Panc1 (cell line): Measurements from ENCODE around the gene COA8. TPM values are rescaled to one million over a fixed set of nuclear protein-coding genes. Genes with fewer than 3 reads are reported as not detected.

Source experiments
- ATAC-seq: fragments of 200-7000 bp; cut with Tn5 transposase; 2 replicates; pipeline ENCODE4 v1.9.1; 2020; ENCODE audit warnings: mild to moderate bottlenecking, moderate library complexity
- BruUV-seq: library from RNA; stranded (reverse); fragments of 400-500 nt; replicated peaks from 2 replicates; lab custom pipeline; 2021; lab: Mats Ljungman, UMichigan
- CTCF ChIA-PET: fragments of 300-600 bp; sonication (Branson Sonifier 250); formaldehyde crosslinking; loops from one replicate; lab custom pipeline; 2022; ENCODE audit warnings: antibody characterized with exemption; lab: Charles Lee
- POLR2A ChIA-PET: fragments of 300-600 bp; sonication (Branson Sonifier 250); formaldehyde crosslinking; loops from one replicate; lab custom pipeline; 2022; ENCODE audit warnings: antibody characterized with exemption; lab: Charles Lee
- DNase-seq: peaks from one replicate; pipeline ENCODE4 v3.0.0-alpha.2; 2010; ENCODE audit warnings: low read depth, low spot score
- H3K27ac ChIP-seq: 2 replicates; pipeline ENCODE4 v1.5.1; 2011; ENCODE audit warnings: mild to moderate bottlenecking, low read length, inconsistent platforms
- H3K27me3 ChIP-seq: fragments of 200-500 bp; sonication (Bioruptor generic); 2 replicates; pipeline ENCODE4 v1.6.0; 2014; ENCODE audit warnings: low read length, inconsistent platforms; ENCODE audit not compliant: control insufficient read depth, insufficient read depth
- H3K36me3 ChIP-seq: fragments of 200-500 bp; sonication (Bioruptor generic); 2 replicates; pipeline ENCODE4 v1.5.1; 2014; ENCODE audit warnings: inconsistent platforms, mild to moderate bottlenecking, low read length, moderate library complexity; ENCODE audit not compliant: control insufficient read depth, insufficient read depth
- H3K4me1 ChIP-seq: 2 replicates; pipeline ENCODE4 v1.5.1; 2011; ENCODE audit warnings: inconsistent platforms, mild to moderate bottlenecking, low read length, moderate library complexity; ENCODE audit not compliant: control insufficient read depth, insufficient read depth
- H3K4me3 ChIP-seq, 2 experiments: 2 replicates each; pipeline ENCODE4 v1.5.1; 2011 to 2012; ENCODE audit warnings: low read depth in 2 of 2, low read length in 2 of 2, mild to moderate bottlenecking in 2 of 2, inconsistent platforms in 1 of 2, moderate library complexity in 1 of 2
- H3K9me3 ChIP-seq: fragments of 200-500 bp; sonication (Bioruptor generic); 2 replicates; pipeline ENCODE4 v1.5.1; 2014; ENCODE audit warnings: low read depth, mild to moderate bottlenecking, inconsistent platforms, low read length, moderate library complexity; ENCODE audit not compliant: control insufficient read depth, insufficient read depth
- POLR2AphosphoS5 ChIP-seq: IDR thresholded peaks from 2 replicates; pipeline ENCODE4 v1.6.1; 2012; ENCODE audit warnings: mild to moderate bottlenecking, low read depth, low read length, moderate library complexity
- SIN3A ChIP-seq: IDR thresholded peaks from 2 replicates; pipeline ENCODE4 v1.6.1; 2012; ENCODE audit warnings: low read depth, mild to moderate bottlenecking, low read length, moderate library complexity, borderline replicate concordance; ENCODE audit not compliant: insufficient read depth
- TCF7L2 ChIP-seq: IDR thresholded peaks from 2 replicates; pipeline ENCODE4 v1.6.1; 2011; ENCODE audit warnings: mild to moderate bottlenecking, low read depth, low read length, inconsistent platforms
- in situ Hi-C: cut with HindIII; loops from 2 replicates; pipeline ENCODE4 v1.10.0; 2016; ENCODE audit warnings: low sequenced_read_pairs, low pct_unique_long_range_greater_than_20kb
- intact Hi-C: fragments of 100-400 bp; cut with micrococcal nuclease; formaldehyde crosslinking; loops from one replicate; pipeline ENCODE4 v1.10.0; 2022; ENCODE audit not compliant: unreplicated experiment
- total RNA-seq: library from RNA; stranded (reverse); gene quantifications from one replicate; pipeline ENCODE4 v1.2.1, GENCODE V29; 2021; ENCODE audit not compliant: unreplicated experiment
- TF ChIP-seq, protein P1 (sequence below), 2 experiments: IDR thresholded peaks; 2 replicates each; pipeline ENCODE4 v1.6.1; 2011 to 2012; ENCODE audit warnings: low read depth in 2 of 2, control low read depth in 1 of 2, low read length in 1 of 2, mild to moderate bottlenecking in 1 of 2, moderate library complexity in 1 of 2; ENCODE audit not compliant: insufficient read depth in 1 of 2
- TF ChIP-seq, protein P2 (sequence below): fragments of 450-650 bp; IDR thresholded peaks from 2 replicates; pipeline ENCODE4 v1.5.1; 2017; ENCODE audit warnings: mild to moderate bottlenecking

Gene COA8
- total RNA-seq, 1 experiment from 2014 or later: 42.2 TPM

DNA sequence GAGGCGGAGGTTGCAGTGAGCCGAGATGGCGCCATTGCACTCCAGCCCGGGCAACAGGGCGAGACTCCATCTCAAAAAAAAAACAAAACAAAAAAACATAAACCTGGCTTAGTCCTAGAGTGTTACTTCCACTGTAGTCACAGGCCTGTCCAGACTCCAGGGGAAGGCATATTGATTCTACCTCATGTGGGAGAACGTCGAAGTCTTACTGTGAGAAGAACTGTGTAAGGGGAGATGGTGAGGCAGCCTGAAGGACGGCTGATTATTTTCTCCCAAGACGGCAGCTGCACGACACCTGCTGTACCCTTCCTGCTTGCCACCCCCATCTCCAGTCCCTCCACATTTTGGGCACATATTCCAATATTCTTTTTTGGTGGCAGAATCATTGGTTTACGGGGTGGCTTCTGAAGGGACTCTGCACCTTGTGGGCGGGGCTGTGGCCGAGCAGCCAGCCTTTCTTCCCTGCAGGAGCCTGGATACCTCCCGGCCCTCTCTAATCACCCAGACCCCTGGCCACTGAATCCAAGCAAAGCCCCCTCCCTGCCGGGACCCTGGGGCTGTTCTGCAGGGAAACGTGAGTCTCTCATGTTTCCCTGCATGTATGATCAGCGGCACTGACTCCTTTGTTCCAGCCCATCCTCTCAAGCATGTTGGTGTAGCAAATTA lies 54.0 kb downstream of the COA8 start:
- in situ Hi-C loops (no loop called here), intact Hi-C loops (loop anchor here (10.0 kb wide), 1 partner anchor 58 kb away; no protein-coding TSS in a partner anchor)
- ChIA-PET CTCF (no interaction called here), POLR2A (no interaction called here)
- TF ChIP-seq, protein P1, sequence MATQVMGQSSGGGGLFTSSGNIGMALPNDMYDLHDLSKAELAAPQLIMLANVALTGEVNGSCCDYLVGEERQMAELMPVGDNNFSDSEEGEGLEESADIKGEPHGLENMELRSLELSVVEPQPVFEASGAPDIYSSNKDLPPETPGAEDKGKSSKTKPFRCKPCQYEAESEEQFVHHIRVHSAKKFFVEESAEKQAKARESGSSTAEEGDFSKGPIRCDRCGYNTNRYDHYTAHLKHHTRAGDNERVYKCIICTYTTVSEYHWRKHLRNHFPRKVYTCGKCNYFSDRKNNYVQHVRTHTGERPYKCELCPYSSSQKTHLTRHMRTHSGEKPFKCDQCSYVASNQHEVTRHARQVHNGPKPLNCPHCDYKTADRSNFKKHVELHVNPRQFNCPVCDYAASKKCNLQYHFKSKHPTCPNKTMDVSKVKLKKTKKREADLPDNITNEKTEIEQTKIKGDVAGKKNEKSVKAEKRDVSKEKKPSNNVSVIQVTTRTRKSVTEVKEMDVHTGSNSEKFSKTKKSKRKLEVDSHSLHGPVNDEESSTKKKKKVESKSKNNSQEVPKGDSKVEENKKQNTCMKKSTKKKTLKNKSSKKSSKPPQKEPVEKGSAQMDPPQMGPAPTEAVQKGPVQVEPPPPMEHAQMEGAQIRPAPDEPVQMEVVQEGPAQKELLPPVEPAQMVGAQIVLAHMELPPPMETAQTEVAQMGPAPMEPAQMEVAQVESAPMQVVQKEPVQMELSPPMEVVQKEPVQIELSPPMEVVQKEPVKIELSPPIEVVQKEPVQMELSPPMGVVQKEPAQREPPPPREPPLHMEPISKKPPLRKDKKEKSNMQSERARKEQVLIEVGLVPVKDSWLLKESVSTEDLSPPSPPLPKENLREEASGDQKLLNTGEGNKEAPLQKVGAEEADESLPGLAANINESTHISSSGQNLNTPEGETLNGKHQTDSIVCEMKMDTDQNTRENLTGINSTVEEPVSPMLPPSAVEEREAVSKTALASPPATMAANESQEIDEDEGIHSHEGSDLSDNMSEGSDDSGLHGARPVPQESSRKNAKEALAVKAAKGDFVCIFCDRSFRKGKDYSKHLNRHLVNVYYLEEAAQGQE (IDR thresholded peaks at IDR 0.05; ENCODE audit: insufficient read depth in 1 of 2, low read depth in 2 of 2, low read length in 1 of 2): no peak
- TF ChIP-seq POLR2AphosphoS5: no peak
- TF ChIP-seq, protein P2, sequence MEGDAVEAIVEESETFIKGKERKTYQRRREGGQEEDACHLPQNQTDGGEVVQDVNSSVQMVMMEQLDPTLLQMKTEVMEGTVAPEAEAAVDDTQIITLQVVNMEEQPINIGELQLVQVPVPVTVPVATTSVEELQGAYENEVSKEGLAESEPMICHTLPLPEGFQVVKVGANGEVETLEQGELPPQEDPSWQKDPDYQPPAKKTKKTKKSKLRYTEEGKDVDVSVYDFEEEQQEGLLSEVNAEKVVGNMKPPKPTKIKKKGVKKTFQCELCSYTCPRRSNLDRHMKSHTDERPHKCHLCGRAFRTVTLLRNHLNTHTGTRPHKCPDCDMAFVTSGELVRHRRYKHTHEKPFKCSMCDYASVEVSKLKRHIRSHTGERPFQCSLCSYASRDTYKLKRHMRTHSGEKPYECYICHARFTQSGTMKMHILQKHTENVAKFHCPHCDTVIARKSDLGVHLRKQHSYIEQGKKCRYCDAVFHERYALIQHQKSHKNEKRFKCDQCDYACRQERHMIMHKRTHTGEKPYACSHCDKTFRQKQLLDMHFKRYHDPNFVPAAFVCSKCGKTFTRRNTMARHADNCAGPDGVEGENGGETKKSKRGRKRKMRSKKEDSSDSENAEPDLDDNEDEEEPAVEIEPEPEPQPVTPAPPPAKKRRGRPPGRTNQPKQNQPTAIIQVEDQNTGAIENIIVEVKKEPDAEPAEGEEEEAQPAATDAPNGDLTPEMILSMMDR: no peak
- TF ChIP-seq SIN3A: no peak
- TF ChIP-seq TCF7L2: no peak
- H3K27me3 ChIP-seq: no peaks in the 10 kb centered on the region
- no peaks in the 10 kb centered on the region for H3K4me1 ChIP-seq
- BruUV-seq: no TSS peak
- H3K9me3 ChIP-seq: no peaks in the 10 kb centered on the region
- ATAC-seq (no peak), DNase-seq (no peak)
- H3K36me3 ChIP-seq: no peaks in the 10 kb centered on the region
- H3K27ac ChIP-seq: no peak overlapping the region
- H3K4me3 ChIP-seq: no peak overlapping the region

DNA sequence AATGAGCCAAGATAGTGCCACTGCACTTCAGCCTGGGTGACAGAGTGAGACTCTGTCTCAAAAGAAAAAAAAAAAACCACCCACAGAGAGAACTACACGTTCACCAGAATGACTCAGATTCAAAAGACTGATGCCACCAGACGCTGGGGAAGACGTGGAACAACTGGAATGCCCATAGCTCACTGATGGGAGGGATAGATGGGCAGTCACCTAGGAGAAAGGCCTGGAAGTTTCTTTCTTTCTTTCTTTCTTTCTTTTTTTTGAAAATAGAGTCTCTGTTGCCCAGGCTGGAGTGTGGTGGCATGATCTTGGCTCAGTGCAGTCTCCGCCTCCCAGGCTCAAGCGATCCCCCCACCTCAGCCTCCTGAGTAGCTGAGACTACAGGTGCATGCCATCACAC lies 56.3 kb downstream of the COA8 start:
- DNase-seq (no peak), ATAC-seq (no peak)
- TF ChIP-seq, protein P2: no peak
- TF ChIP-seq, protein P1 (IDR thresholded peaks at IDR 0.05; ENCODE audit: insufficient read depth in 1 of 2, low read depth in 2 of 2, low read length in 1 of 2): no peak
- TF ChIP-seq SIN3A (no peak), TCF7L2 (no peak), POLR2AphosphoS5 (no peak)
- ChIA-PET POLR2A (no interaction called here), CTCF (no interaction called here)
- no TSS peak for BruUV-seq
- in situ Hi-C loops (no loop called here), intact Hi-C loops (loop anchor here (10.0 kb wide), 1 partner anchor 56 kb away; no protein-coding TSS in a partner anchor)
- H3K36me3 ChIP-seq: no peaks in the 10 kb centered on the region
- H3K9me3 ChIP-seq: no peaks in the 10 kb centered on the region
- H3K4me3 ChIP-seq: no peak overlapping the region
- no peak overlapping the region for H3K27ac ChIP-seq
- H3K4me1 ChIP-seq: no peaks in the 10 kb centered on the region
- H3K27me3 ChIP-seq: no peaks in the 10 kb centered on the region
